Esophagus mucosa (tissue), 1 donor: ENCODE measurements around the gene PLEKHB1. TPM values are rescaled to one million over a fixed set of nuclear protein-coding genes. Genes with fewer than 3 reads are reported as not detected.
A peak's percentile ranks its signal among the peaks of the same experiment; 100 is the strongest.
"Not testable (repeated sequence)": the region's sequence is repeated elsewhere in the genome, so short reads cannot be mapped to it uniquely, and the experiment has no call there.

ENCODE experiments used
- ATAC-seq: fragments of 200-7000 bp; cut with Tn5 transposase; one replicate; pipeline ENCODE4 v1.9.1; 2020
- total RNA-seq: library from RNA; stranded (reverse); gene quantifications from one replicate; pipeline ENCODE4 v1.2.4, GENCODE V29; 2023
- donor health status: DM: yes; HTN: yes; CAD: no.

Gene PLEKHB1
- total RNA-seq, 1 donor from 2014 or later: 1.4 TPM

- ATAC-seq: no peak
These were observed 2.2 kb downstream of the PLEKHB1 start for GRCh38 chr11:73648571-73649046.

GRCh38 chr11:73649206-73649605 lies 2.8 kb downstream of the PLEKHB1 start:
- no peak for ATAC-seq

- ATAC-seq: no peak
These were observed 4.0 kb downstream of the PLEKHB1 start for GRCh38 chr11:73650400-73650799.

GRCh38 chr11:73651252-73651651 lies 4.9 kb downstream of the PLEKHB1 start:
- ATAC-seq: no peak

GRCh38 chr11:73651661-73652045 lies 5.3 kb downstream of the PLEKHB1 start:
- ATAC-seq: no peak

GRCh38 chr11:73652046-73652730 lies 5.8 kb downstream of the PLEKHB1 start:
- ATAC-seq: no peak

GRCh38 chr11:73652856-73653559 lies 6.6 kb downstream of the PLEKHB1 start:
- ATAC-seq: no peak

GRCh38 chr11:73653996-73654395 lies 7.6 kb downstream of the PLEKHB1 start:
- ATAC-seq: no peak

- no peak for ATAC-seq
These were observed 8.2 kb downstream of the PLEKHB1 start for GRCh38 chr11:73654482-73655021.

- ATAC-seq: no peak
These were observed 9.3 kb downstream of the PLEKHB1 start for GRCh38 chr11:73655686-73656085.

- no peak for ATAC-seq
These were observed 10.6 kb downstream of the PLEKHB1 start for GRCh38 chr11:73656985-73657384.

- ATAC-seq: peak; percentile 66
These were observed 13.6 kb downstream of the PLEKHB1 start for GRCh38 chr11:73659961-73660360.

GRCh38 chr11:73660497-73661034 lies 14.2 kb downstream of the PLEKHB1 start:
- peak; percentile 22 for ATAC-seq

GRCh38 chr11:73661035-73661628 lies 14.8 kb downstream of the PLEKHB1 start:
- peak; percentile 93 for ATAC-seq

GRCh38 chr11:73662445-73663157 lies 16.2 kb downstream of the PLEKHB1 start:
- no peak for ATAC-seq

- ATAC-seq: no peak
These were observed 17.5 kb downstream of the PLEKHB1 start for GRCh38 chr11:73663604-73664495.

- ATAC-seq: no peak
These were observed 18.5 kb downstream of the PLEKHB1 start for GRCh38 chr11:73664877-73665276.

GRCh38 chr11:73667891-73668290 lies 21.5 kb downstream of the PLEKHB1 start:
- no peak for ATAC-seq

GRCh38 chr11:73670808-73671207 lies 24.4 kb downstream of the PLEKHB1 start:
- no peak for ATAC-seq

GRCh38 chr11:73671701-73672100 lies 25.3 kb downstream of the PLEKHB1 start:
- peak; percentile 43 for ATAC-seq

- ATAC-seq: not testable (repeated sequence)
These were observed 30.2 kb downstream of the PLEKHB1 start for GRCh38 chr11:73676552-73676951.
